Kidney epithelial cell (primary cell): ENCODE measurements around the gene SLC7A5. TPM values are rescaled to one million over a fixed set of nuclear protein-coding genes. Genes with fewer than 3 reads are reported as not detected.

ENCODE experiments used
- DNase-seq: peaks from one replicate; pipeline ENCODE4 v3.0.0-alpha.2; 2010; ENCODE audit warnings: low read depth
- H3K27me3 ChIP-seq: 2 replicates; pipeline ENCODE4 v1.6.0; 2011; ENCODE audit warnings: low read length; ENCODE audit not compliant: control insufficient read depth, insufficient read depth
- H3K36me3 ChIP-seq: 2 replicates; pipeline ENCODE4 v1.5.1; 2011; ENCODE audit warnings: low read length; ENCODE audit not compliant: control insufficient read depth, insufficient read depth
- H3K4me3 ChIP-seq: 2 replicates; pipeline ENCODE4 v1.5.1; 2011; ENCODE audit warnings: low read depth, mild to moderate bottlenecking, control low read depth, low read length
- CTCF ChIP-seq: IDR thresholded peaks from 2 replicates; pipeline ENCODE4 v1.5.1; 2011; ENCODE audit warnings: mild to moderate bottlenecking, moderate library complexity, low read length, control low read depth, inconsistent platforms; ENCODE audit not compliant: insufficient read depth, poor library complexity, severe bottlenecking
- total RNA-seq: library from RNA; depleted of rRNA; stranded (reverse); fragments of >200 nt; gene quantifications from 2 replicates; pipeline ENCODE4 v1.2.3, GENCODE V29; 2015

SLC7A5 gene
- total RNA-seq, 1 donor from 2014 or later: 308 TPM

DNA sequence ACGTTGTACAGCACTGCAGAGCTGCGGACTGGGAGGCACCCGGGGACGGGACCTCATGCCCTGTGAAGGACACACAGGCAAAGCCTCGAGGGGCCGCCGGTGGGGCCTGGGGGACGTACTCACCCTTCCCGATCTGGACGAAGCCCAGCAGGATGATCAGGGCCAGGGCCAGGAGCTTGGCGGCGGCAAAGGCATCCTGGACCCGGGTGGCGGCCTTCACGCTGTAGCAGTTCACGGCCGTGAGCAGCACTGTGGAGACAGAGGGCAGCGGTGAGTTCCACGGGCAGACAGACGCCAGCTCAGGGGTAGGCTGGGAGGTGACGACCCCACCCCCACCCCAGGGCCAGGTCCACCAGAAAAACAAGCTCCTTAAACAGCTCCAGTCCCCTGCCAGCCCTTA lies 17.7 kb downstream of the SLC7A5 start:
- H3K36me3 ChIP-seq: no peaks in the 10 kb centered on the region
- H3K27me3 ChIP-seq: no peaks in the 10 kb centered on the region
- H3K4me3 ChIP-seq: no peak overlapping the region
- peak; percentile 5 for TF ChIP-seq CTCF
- DNase-seq: no peak

DNA sequence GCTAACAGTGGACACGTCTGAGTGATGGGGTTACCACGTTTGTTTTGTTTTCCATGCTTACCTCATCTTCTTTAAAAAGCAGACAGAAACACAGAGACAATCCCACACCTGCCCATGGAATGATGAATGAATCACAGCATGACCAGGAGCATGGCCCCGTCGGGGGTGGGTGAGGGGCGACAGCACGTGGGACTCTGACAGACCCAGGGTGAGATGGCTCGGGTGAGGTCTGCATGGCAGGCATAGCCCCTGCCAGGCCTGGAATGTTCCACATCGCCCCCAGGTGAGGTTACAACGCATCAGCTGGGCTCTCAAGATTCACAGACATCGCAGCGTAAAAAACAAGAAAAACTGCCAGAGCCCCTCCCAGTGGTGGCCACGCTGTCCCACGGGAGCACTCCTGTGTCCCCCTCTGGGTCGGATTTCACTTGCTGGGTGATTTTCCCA lies 18.1 kb downstream of the SLC7A5 start:
- Histone ChIP-seq H3K36me3 (no peaks in the 10 kb centered on the region), H3K4me3 (no peak overlapping the region), H3K27me3 (no peaks in the 10 kb centered on the region)
- no peak for DNase-seq
- no peak for TF ChIP-seq CTCF

DNA sequence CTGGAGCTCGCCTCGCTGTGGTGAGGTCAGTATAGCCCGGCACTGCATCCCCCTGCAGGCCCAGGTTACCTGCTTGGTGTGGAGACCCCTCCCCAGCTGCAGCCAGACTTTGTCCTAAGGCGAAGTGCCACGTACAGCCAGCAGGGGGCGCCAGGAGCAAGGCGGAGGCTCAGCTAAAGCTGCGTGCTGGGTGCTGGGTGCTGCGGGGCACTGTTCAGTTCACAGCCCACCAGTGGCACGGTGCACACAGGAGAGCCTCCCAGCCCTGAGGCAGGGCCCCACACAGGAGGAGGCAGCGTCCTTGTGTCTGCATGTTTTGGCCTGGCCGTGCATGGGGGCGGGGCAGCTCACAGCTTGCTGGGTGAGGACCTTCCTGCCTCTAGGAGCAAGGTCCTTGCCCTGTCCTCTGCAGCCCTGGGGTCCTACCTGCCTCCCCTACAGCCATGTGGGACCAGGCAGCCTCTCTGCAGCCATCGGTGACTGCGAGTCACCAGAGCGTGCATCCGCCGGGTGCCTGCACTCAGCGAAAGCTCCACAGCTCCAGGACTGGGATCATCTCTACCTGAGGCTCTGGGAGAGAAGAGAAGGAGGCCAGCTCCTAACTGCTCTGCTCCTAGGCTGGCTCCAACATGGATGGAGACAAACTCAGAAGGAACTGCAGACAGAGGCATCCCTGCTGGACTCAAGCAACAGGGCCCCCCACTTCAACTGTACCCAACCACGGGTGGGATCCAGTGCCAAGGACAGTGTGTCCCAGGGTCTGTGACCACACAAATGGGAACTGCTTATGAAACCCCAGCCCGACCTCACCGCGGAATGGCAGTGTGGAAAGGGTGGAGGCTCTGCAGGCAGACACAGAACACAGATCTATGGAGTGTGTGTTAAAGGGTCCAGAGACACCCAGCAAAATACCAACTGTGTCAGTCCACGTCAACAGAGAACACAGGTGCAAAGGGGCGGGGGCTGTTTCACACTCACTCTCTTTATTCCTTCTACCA lies 19.0 kb downstream of the SLC7A5 start:
- Histone ChIP-seq H3K27me3 (no peaks in the 10 kb centered on the region), H3K36me3 (no peaks in the 10 kb centered on the region), H3K4me3 (no peak overlapping the region)
- TF ChIP-seq CTCF: peak; percentile 97
- no peak for DNase-seq

DNA sequence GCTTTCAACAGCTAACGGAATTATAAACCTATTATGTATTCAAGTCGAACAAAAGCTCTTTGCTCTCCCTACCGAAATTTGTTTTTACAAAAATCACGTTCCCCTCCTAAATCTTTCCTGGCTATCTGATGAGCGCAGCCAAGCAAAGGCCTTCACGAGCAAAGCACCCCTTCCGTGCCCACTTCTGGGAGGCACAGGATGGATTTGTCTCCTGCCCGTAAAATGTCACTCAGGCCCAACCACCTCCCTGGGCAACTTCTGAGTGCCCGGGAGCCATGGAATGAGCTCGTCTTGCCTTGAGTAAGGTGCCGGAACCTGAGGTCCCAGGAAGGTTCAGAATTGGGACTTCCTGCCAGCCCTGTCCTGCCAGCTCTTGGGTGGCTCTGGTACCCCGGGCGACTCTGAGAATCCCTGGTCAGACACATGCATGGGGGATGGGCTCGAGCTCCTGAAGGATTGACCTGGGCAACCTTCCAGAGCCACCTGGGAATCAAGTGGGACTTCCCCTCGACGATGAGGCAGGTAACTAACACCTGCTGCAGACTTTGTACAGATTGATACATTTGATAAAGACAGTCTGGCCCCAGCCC lies 19.8 kb downstream of the SLC7A5 start:
- Histone ChIP-seq H3K27me3 (no peaks in the 10 kb centered on the region), H3K36me3 (no peaks in the 10 kb centered on the region), H3K4me3 (no peak overlapping the region)
- DNase-seq: no peak
- no peak for TF ChIP-seq CTCF

DNA sequence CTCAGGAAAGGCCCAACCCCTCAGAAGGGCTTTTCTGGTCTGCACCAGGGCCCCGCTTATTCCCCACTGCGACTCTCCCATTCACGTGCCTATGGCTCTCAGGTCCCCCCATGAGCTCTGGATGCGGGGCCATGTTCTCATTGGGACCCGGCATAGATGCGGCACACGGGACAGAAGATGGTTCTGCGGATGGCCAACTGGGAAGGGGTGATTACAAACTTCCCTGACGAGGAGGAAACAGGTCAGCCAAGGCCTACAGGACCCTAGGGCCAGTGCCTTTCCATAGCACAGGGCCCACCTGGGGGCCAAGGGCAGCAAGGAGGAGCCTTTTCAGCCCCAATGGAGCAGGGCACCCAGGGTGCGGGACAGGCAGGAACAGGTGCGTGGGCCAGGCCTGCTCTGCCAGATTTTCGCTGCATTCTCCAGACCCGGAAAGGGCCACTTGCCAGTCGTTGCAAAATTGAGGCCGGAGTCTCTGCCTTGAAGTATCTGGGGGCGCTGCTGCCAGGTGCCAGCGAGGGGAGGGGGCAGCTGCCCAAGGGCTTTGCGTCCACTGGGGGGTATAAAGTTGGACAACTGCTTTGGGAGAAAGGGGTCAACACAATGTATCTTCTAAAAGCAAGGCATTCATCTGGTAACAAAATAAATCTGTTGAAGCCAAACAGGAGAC lies 20.5 kb downstream of the SLC7A5 start:
- H3K27me3 ChIP-seq: no peaks in the 10 kb centered on the region
- DNase-seq: no peak
- no peaks in the 10 kb centered on the region for H3K36me3 ChIP-seq
- no peak overlapping the region for H3K4me3 ChIP-seq
- TF ChIP-seq CTCF: no peak
